Measurements from ENCODE around the gene CLVS2. TPM values are rescaled to one million over a fixed set of nuclear protein-coding genes. Genes with fewer than 3 reads are reported as not detected.

CLVS2 gene
- total and polyA plus RNA-seq, 12 donors = 0.07 to 2.0 (median 0.63) TPM; not detected in 4

GRCh38 chr6:123001540-123001939, 5.5 kb downstream of the CLVS2 start:
- TF ChIP-seq POLR2A (IDR thresholded peaks at IDR 0.05) (no peak), CTCF (IDR thresholded peaks at IDR 0.05) (no peak)
- Histone ChIP-seq H3K27me3 (peaks cover 9% of the 10 kb centered on the region), H3K9me3 (replicated peaks in 1 of 3) (no peaks in the 10 kb centered on the region), H3K36me3 (replicated peaks in 1 of 2) (no peaks in the 10 kb centered on the region), H3K4me3 (no peak overlapping the region), H3K4me1 (replicated peaks in 1 of 2) (no peaks in the 10 kb centered on the region), H3K27ac (no peak overlapping the region)
- DNase-seq = no peak
- intact Hi-C loops (cut with DNase I) = no loop called here
- WGBS, 4 donors = 58 to 70% (median 68%) methylated on average over 3 of the region's 3 CpGs

- intact Hi-C loops (cut with DNase I) = no loop called here
- Histone ChIP-seq H3K27me3 (no peaks in the 10 kb centered on the region), H3K36me3 (replicated peaks in 1 of 2) (no peaks in the 10 kb centered on the region), H3K4me1 (replicated peaks in 1 of 2) (no peaks in the 10 kb centered on the region), H3K27ac (no peak overlapping the region), H3K9me3 (replicated peaks in 1 of 3) (no peaks in the 10 kb centered on the region), H3K4me3 (no peak overlapping the region)
- no peak for TF ChIP-seq CTCF (IDR thresholded peaks at IDR 0.05)
- TF ChIP-seq POLR2A (IDR thresholded peaks at IDR 0.05) = no peak
- DNase-seq = no peak
Observed at GRCh38 chr6:123007885-123008284, 11.8 kb downstream of the CLVS2 start.

- 66 to 73% (median 69%) methylated on average over 2 of the region's 2 CpGs for WGBS, 4 donors
- TF ChIP-seq POLR2A (IDR thresholded peaks at IDR 0.05) (no peak), CTCF (IDR thresholded peaks at IDR 0.05) (no peak)
Observed at GRCh38 chr6:123009059-123009458, 13.0 kb downstream of the CLVS2 start.

GRCh38 chr6:123014835-123015234, 18.8 kb downstream of the CLVS2 start:
- no peak overlapping the region for H3K27ac ChIP-seq
- no peaks in the 10 kb centered on the region for H3K4me1 ChIP-seq (replicated peaks in 1 of 2)
- no peaks in the 10 kb centered on the region for H3K9me3 ChIP-seq (replicated peaks in 1 of 3)
- no peak for DNase-seq
- no peaks in the 10 kb centered on the region for H3K36me3 ChIP-seq (replicated peaks in 1 of 2)
- no peaks in the 10 kb centered on the region for H3K27me3 ChIP-seq
- intact Hi-C loops (cut with DNase I) = no loop called here
- TF ChIP-seq POLR2A (IDR thresholded peaks at IDR 0.05) (no peak), CTCF (IDR thresholded peaks at IDR 0.05) (no peak)
- H3K4me3 ChIP-seq = no peak overlapping the region

More at GRCh38 chr6:123009059-123009458, 13.0 kb downstream of the CLVS2 start:
- H3K27ac ChIP-seq = no peak overlapping the region
- H3K9me3 ChIP-seq (replicated peaks in 1 of 3) = no peaks in the 10 kb centered on the region
- no peaks in the 10 kb centered on the region for H3K27me3 ChIP-seq
- H3K4me1 ChIP-seq (replicated peaks in 1 of 2) = no peaks in the 10 kb centered on the region
- no peaks in the 10 kb centered on the region for H3K36me3 ChIP-seq (replicated peaks in 1 of 2)
- intact Hi-C loops (cut with DNase I) = no loop called here
- DNase-seq = no peak
- no peak overlapping the region for H3K4me3 ChIP-seq

Measured in adrenal gland (tissue), 12 donors.